Measurements from ENCODE around the gene STAT1.

DNA sequence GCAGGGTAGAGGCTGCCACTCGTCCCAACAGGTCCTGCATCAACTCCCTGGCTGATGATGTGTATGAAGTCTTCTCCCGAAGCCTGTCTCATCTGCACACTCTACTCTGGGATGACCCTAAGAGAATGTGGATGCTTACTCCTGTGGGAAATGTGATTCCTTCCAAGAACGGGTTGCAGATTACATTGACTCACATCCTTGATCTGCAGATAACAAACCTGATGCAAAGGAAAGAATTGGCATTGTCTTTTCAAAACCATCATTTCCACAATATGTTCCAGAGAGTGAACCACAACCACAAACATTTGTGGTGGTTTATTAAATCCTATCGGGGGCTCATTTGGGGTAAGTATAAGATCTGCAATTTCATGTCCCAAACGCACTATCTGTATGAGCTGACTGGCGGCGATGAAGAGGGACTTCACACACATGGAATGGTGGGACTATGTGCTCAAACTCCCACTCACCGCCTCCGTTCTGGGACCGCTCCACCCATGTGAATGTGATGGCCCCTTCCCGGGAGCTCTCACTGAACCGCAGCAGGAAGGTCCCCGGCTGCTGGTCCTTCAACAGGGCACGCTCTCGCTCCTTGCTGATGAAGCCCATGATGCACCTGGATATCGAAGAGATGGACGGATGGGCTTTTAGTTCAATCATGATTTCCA, 35.5 kb downstream of the STAT1 start:
- TF ChIP-seq, protein P1, sequence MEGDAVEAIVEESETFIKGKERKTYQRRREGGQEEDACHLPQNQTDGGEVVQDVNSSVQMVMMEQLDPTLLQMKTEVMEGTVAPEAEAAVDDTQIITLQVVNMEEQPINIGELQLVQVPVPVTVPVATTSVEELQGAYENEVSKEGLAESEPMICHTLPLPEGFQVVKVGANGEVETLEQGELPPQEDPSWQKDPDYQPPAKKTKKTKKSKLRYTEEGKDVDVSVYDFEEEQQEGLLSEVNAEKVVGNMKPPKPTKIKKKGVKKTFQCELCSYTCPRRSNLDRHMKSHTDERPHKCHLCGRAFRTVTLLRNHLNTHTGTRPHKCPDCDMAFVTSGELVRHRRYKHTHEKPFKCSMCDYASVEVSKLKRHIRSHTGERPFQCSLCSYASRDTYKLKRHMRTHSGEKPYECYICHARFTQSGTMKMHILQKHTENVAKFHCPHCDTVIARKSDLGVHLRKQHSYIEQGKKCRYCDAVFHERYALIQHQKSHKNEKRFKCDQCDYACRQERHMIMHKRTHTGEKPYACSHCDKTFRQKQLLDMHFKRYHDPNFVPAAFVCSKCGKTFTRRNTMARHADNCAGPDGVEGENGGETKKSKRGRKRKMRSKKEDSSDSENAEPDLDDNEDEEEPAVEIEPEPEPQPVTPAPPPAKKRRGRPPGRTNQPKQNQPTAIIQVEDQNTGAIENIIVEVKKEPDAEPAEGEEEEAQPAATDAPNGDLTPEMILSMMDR (IDR thresholded peaks at IDR 0.05) = no peak
- no peak for TF ChIP-seq POLR2A (IDR thresholded peaks at IDR 0.05)
